KBM-7 (cell line): Measurements from ENCODE around the gene ZNF433.
A peak's percentile ranks its signal among the peaks of the same experiment; 100 is the strongest.
"Not testable (repeated sequence)": the region's sequence is repeated elsewhere in the genome, so short reads cannot be mapped to it uniquely, and the experiment has no call there.

ENCODE experiments used
- DNase-seq: peaks from one replicate; pipeline ENCODE4 v3.0.0-alpha.2; 2015
- in situ Hi-C: fragments of 300-500 bp; cut with MboI; formaldehyde crosslinking; loops from 2 replicates; pipeline ENCODE4 v1.14.3; 2020; ENCODE audit warnings: low sequenced_read_pairs, low pct_unique_long_range_greater_than_20kb, mixed read lengths

Gene ZNF433

DNA sequence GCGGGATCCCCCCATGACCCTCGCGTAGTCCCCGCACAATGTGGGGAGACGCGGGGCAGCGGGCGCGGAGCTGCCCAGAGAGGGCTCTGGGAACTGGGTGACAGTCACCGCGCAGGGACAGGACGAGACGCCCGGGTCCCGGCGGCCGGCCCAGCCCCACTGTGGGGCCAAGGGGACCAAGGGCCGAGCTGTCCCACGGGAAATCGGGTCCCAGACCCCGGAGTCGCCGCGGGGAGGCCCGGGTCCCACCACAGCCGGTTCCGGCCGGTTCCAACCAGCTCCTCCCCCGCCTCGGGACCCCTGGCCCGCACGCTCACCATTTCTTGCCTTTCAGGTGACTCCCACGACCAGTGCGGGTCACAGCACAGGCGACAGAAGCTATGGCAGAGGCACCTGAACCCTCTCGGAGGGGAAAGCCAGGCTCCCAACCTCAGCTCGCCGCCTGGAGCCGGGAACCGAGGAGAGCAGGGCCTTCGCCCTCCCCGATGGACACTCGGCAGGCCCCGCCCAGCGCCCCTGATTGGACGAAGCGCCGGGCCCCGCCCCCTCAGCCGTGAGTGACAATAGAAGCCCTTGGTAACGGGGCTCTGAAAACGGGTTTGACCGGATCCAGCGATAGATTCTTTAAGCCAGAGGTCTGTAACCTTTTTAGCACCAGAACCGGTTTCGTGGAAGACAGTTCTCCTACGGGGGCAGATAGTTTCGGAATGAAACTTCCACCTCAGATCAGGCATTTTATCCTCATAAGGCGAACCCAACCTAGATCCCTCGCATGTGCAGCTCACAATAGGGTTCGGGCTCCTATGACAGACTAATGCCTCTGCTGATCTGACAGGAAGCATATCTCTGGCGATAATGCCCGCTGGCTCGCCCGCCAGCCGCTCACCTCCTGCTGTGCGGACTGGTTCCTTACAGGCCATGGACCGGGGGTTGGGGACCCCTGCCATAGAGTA is at the start of gene ZNF433:
ZNF433 (minus strand) TSS at position 460 of the 953 bp plus-strand sequence; CDS start at position 320, 140 bp downstream.
- in situ Hi-C loops: no loop called here
- DNase-seq: no peak

DNA sequence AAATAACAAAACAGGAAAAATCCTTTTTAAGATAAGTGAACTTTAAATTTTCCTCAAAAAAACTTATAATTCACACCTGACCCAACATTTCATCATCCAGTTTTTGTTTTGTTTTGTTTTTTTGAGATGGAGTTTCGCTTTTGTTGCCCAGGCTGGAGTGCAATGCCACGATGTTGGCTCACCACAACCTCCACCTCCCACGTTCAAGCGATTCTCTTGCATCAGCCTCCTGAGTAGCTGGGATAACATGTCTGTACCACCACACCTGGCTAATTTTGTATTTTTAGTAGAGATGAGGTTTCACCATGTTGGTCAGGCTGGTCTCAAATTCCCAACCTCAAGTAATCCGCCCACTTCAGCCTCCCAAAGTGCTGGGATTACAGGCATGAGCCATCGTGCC is 47.9 kb upstream of the ZNF433 start:
- in situ Hi-C loops, DNase-seq: not testable (repeated sequence)

DNA sequence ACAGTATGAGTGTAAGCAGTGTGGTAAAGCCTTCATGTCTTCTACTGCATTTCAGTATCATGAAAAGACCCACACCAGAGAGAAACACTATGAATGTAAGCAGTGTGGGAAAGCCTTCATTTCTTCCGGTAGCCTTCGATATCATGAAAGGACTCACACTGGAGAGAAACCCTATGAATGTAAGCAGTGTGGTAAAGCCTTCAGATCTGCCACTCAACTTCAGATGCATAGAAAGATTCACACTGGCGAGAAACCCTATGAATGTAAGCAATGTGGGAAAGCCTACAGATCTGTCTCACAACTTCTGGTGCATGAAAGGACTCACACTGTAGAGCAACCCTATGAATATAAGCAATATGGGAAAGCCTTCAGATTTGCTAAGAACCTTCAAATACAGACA is 41.9 kb upstream of the ZNF433 start:
- in situ Hi-C loops: no loop called here
- no peak for DNase-seq

GRCh38 chr19:12076331-12076730 is 40.9 kb upstream of the ZNF433 start:
- DNase-seq, in situ Hi-C loops: not testable (repeated sequence)

- in situ Hi-C loops: no loop called here
- DNase-seq: no peak
Measured at GRCh38 chr19:12075538-12076139, 40.2 kb upstream of the ZNF433 start.

GRCh38 chr19:12064590-12065538 is 29.4 kb upstream of the ZNF433 start, which contains the start of gene ZNF844:
TSS of gene ZNF844 (plus strand) at chr19:12064731. CDS start at chr19:12064874, 143 bp downstream.
- in situ Hi-C loops: no loop called here
- no peak for DNase-seq

- in situ Hi-C loops: no loop called here
- no peak for DNase-seq
Measured at GRCh38 chr19:12055784-12056183, 20.3 kb upstream of the ZNF433 start.

DNA sequence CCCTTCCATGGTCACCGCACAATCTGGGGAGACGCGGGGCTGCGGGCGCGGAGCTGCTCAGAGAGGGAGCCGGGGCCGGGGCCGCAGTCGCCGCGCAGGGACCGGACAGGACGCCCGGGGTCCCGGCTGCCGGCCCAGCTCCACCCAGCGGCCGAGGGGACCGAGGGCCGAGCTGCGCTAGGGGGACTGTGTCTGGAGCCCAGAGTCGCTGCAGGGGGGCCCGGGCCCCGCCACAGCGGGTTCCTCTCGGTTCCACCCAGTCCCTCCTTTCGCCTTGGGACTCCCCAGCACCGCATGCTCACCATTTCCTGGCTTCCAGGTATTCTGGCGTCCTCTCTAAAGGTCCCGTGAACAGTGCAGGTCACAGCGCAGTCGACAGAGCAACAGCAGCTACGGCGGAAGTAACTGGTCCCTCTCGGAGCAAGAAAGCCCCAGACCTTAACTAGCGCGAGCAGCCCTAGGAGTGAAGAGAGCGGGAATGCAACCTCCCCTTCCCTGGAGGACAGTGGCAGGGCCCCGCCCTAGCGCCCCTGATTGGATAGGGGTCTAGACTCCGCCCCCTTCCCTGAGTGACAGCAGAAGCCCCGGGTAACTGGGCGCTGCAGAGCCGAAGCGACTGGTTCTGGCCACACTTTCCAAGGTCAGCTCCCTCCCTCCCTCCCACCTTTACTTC is 17.2 kb upstream of the ZNF433 start, which contains the start of gene ZNF878:
ZNF878 (minus strand) TSS at position 465 of the 673 bp plus-strand sequence; CDS start at position 305, 160 bp downstream.
- peak; percentile 93 for DNase-seq
- in situ Hi-C loops: no loop called here

DNA sequence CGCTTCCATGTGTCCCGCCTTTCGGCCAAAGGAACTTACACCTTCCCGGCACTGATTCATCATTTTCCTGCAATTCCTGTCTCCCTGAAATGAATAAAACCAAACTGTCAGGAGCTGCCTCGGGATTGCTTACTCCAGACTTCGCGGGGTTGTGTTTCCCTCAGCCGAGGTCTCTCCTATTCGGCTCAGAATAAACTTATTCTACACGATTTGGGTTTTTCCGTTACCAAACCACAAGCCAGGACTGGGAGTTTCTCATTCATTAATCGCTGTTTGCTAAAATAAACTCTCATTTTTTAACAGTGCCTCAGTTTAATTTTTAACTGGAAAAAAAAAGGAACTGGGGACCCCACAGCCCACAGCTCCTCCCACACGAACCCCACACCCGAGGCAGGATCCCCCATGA is 16.6 kb upstream of the ZNF433 start:
- in situ Hi-C loops: no loop called here
- DNase-seq: no peak

DNA sequence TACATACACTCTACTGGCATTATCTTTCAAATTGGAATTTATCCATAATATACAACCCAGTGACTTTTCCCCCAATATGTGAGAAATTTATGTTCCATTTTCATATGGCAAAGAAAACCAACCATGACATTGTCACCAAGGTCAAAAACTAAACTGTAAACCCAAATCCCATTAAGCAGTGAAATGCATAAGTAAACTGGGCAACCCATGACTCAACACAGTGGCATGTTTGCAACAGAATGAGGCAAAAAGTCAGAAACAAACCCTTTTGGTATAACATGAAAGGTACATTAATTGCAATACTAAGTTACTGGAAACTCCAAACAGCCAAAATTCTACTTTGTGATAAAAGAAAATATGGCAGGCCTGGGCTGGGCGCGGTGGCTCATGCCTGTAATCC is 12.4 kb upstream of the ZNF433 start:
- DNase-seq: no peak
- in situ Hi-C loops: no loop called here

DNA sequence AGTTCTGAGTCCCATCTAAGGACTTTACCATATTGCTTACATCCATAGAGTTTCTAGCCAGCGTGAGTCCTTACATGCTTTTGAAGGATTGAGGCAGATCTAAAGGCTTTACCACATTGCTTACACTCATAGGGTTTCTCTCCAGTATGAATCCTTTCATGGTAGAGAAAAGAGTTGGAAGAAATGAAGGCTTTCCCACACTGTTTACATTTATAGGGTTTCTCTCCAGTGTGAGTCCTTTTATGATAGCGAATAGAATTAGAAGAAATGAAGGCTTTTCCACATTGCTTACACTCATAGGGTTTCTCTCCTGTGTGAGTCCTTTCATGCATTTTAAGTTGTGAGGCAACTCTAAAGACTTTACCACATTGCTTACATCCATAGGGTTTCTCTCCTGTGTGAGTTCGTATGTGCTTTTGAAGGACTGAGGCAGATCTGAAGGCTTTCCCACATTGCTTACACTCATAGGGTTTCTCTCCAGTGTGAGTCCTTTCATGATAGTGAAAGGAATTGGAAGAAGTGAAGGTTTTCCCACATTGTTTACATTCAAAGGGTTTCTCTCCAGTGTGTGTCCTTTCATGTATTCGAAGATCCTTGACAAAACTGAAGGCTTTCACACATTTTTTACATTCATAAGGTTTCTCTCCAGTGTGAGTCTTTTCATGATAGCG is 8.4 kb upstream of the ZNF433 start:
- DNase-seq: peak; percentile 25
- in situ Hi-C loops: no loop called here

DNA sequence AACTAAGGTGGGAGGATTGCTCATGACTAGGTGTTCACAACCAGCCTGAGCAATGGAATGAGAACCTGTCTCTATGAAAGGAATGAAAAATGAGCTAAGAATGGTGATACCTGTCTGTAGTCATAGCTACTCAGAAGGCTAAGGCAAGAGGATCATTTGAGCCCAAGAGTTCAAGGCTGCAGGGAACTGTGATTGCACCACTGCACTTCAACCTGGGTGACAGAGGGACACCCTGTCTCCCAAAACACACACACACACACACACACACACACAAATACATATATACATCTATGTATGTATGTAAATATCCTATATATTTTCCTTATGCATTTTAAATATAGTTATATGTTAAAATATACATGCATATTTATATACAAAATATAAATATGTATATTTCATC is 7.4 kb upstream of the ZNF433 start:
- DNase-seq: no peak
- in situ Hi-C loops: no loop called here

GRCh38 chr19:12034620-12035019 is 859 bp downstream of the ZNF433 start:
- in situ Hi-C loops: no loop called here
- DNase-seq: no peak

GRCh38 chr19:12034198-12034597 is 1.3 kb downstream of the ZNF433 start:
- in situ Hi-C loops: no loop called here

DNA sequence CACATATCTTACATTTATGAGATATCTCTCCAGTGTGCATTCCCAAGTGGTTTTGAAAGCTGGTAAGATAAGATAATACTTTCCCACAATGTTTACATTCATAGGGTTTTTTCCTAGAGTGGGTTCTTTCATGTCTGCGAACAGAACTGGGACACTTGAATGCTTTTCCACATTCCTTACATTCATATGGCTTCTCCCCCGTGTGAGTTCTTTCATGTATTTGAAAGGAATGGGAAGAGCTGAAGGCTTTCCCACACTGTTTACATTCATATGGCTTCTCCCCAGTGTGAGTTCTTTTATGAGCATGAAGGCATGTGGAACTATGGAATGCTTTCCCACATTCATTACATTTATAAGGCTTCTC is 19.7 kb downstream of the ZNF433 start:
- peak; percentile 12 for DNase-seq
- in situ Hi-C loops: no loop called here

More at GRCh38 chr19:12034198-12034597, 1.3 kb downstream of the ZNF433 start:
- no peak for DNase-seq

GRCh38 chr19:12015015-12015752 is 20.3 kb downstream of the ZNF433 start:
- in situ Hi-C loops: no loop called here
- peak; percentile 14 for DNase-seq

- no peak for DNase-seq
- in situ Hi-C loops: no loop called here
Measured at GRCh38 chr19:12000152-12000981, 35.1 kb downstream of the ZNF433 start.
